ENCODE results near the gene STX8. TPM values are rescaled to one million over a fixed set of nuclear protein-coding genes. Genes with fewer than 3 reads are reported as not detected.

Gene STX8
- total RNA-seq, 1 donor from 2014 or later = 50.6 TPM

- TF ChIP-seq, protein P1, sequence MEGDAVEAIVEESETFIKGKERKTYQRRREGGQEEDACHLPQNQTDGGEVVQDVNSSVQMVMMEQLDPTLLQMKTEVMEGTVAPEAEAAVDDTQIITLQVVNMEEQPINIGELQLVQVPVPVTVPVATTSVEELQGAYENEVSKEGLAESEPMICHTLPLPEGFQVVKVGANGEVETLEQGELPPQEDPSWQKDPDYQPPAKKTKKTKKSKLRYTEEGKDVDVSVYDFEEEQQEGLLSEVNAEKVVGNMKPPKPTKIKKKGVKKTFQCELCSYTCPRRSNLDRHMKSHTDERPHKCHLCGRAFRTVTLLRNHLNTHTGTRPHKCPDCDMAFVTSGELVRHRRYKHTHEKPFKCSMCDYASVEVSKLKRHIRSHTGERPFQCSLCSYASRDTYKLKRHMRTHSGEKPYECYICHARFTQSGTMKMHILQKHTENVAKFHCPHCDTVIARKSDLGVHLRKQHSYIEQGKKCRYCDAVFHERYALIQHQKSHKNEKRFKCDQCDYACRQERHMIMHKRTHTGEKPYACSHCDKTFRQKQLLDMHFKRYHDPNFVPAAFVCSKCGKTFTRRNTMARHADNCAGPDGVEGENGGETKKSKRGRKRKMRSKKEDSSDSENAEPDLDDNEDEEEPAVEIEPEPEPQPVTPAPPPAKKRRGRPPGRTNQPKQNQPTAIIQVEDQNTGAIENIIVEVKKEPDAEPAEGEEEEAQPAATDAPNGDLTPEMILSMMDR (IDR thresholded peaks at IDR 0.05) = no peak
- Mint-ChIP-seq H3K4me3 (ENCODE audit: unreplicated experiment) (no peak overlapping the region), H3K9me3 (ENCODE audit: low read depth) (no peaks in the 10 kb centered on the region), H3K27ac (ENCODE audit: unreplicated experiment) (no peak overlapping the region), H3K4me1 (ENCODE audit: low read depth) (peaks cover 7% of the 10 kb centered on the region), H3K27me3 (ENCODE audit: low read depth) (no peaks in the 10 kb centered on the region), H3K36me3 (ENCODE audit: low read depth) (no peaks in the 10 kb centered on the region)
- no peak for DNase-seq (ENCODE audit: low spot score)
These were observed 304.7 kb downstream of the STX8 start for GRCh38 chr17:9270921-9271320.

DNA sequence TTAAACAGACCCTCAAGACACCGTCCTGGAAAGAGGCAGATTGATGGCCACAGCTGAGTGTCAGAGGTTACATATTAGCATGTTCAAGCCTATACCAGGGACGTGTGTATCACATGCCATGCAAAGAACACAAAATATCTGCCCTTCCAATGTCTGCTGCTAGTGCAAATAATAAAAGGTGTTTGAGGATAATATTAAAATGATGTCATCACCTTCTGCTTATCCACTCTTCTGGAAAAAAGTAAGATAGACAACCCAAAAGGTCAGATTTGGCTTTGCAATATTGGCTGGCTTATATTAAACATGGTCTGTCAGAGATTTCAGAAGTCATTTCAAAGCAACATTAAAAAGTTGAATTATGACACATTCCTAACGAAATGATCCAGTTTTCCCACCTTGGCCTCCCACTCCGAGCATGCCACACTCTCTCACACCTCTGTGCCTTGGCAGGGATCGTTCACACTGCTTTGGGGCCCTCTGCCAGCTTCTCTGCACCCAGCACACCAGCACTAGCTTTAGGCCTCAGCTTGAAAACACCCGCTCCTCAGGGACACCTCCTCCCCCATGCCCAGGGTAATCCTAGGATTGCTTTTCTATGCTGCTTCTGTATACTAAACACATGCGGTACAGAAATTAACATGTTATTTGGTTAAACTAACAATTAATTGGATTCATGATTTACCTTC lies 306.1 kb downstream of the STX8 start:
- no peak overlapping the region for H3K27ac Mint-ChIP-seq (ENCODE audit: unreplicated experiment)
- peaks cover 8% of the 10 kb centered on the region for H3K4me1 Mint-ChIP-seq (ENCODE audit: low read depth)
- no peak overlapping the region for H3K4me3 Mint-ChIP-seq (ENCODE audit: unreplicated experiment)
- H3K36me3 Mint-ChIP-seq (ENCODE audit: low read depth) = no peaks in the 10 kb centered on the region
- DNase-seq (ENCODE audit: low spot score) = peak; percentile 0
- H3K9me3 Mint-ChIP-seq (ENCODE audit: low read depth) = no peaks in the 10 kb centered on the region
- TF ChIP-seq, protein P1 (IDR thresholded peaks at IDR 0.05) = no peak
- no peaks in the 10 kb centered on the region for H3K27me3 Mint-ChIP-seq (ENCODE audit: low read depth)

- H3K4me1 Mint-ChIP-seq (ENCODE audit: low read depth) = peaks cover 8% of the 10 kb centered on the region
- peak; percentile 9 for DNase-seq (ENCODE audit: low spot score)
- no peaks in the 10 kb centered on the region for H3K36me3 Mint-ChIP-seq (ENCODE audit: low read depth)
- TF ChIP-seq, protein P1 (IDR thresholded peaks at IDR 0.05) = no peak
- H3K27me3 Mint-ChIP-seq (ENCODE audit: low read depth) = no peaks in the 10 kb centered on the region
- peaks cover 4% of the 10 kb centered on the region for H3K9me3 Mint-ChIP-seq (ENCODE audit: low read depth)
- no peak overlapping the region for H3K27ac Mint-ChIP-seq (ENCODE audit: unreplicated experiment)
- H3K4me3 Mint-ChIP-seq (ENCODE audit: unreplicated experiment) = no peak overlapping the region
These were observed 307.1 kb downstream of the STX8 start for GRCh38 chr17:9268546-9268945.

GRCh38 chr17:9266697-9267117 lies 308.9 kb downstream of the STX8 start:
- H3K27me3 Mint-ChIP-seq (ENCODE audit: low read depth) = no peaks in the 10 kb centered on the region
- no peak overlapping the region for H3K4me3 Mint-ChIP-seq (ENCODE audit: unreplicated experiment)
- TF ChIP-seq, protein P1 (IDR thresholded peaks at IDR 0.05) = no peak
- H3K9me3 Mint-ChIP-seq (ENCODE audit: low read depth) = peaks cover 4% of the 10 kb centered on the region
- H3K36me3 Mint-ChIP-seq (ENCODE audit: low read depth) = no peaks in the 10 kb centered on the region
- peak; percentile 27 for DNase-seq (ENCODE audit: low spot score)
- peaks cover 10% of the 10 kb centered on the region for H3K4me1 Mint-ChIP-seq (ENCODE audit: low read depth)
- H3K27ac Mint-ChIP-seq (ENCODE audit: unreplicated experiment) = no peak overlapping the region

GRCh38 chr17:9266031-9266680 lies 309.5 kb downstream of the STX8 start:
- peaks cover 4% of the 10 kb centered on the region for H3K9me3 Mint-ChIP-seq (ENCODE audit: low read depth)
- H3K27me3 Mint-ChIP-seq (ENCODE audit: low read depth) = no peaks in the 10 kb centered on the region
- DNase-seq (ENCODE audit: low spot score) = peak; percentile 54
- no peak overlapping the region for H3K4me3 Mint-ChIP-seq (ENCODE audit: unreplicated experiment)
- TF ChIP-seq, protein P1 (IDR thresholded peaks at IDR 0.05) = no peak
- H3K36me3 Mint-ChIP-seq (ENCODE audit: low read depth) = no peaks in the 10 kb centered on the region
- no peak overlapping the region for H3K27ac Mint-ChIP-seq (ENCODE audit: unreplicated experiment)
- peaks cover 14% of the 10 kb centered on the region for H3K4me1 Mint-ChIP-seq (ENCODE audit: low read depth)
